DND-41 (cell line): ENCODE data around the gene RNF41.

Experiments
- ATAC-seq: fragments of 200-7000 bp; cut with Tn5 transposase; 3 replicates; pipeline ENCODE4 v1.9.1; 2021; ENCODE audit warnings: low read depth; ENCODE audit not compliant: insufficient read depth
- DNase-seq: peaks from one replicate; pipeline ENCODE4 v3.0.0-alpha.2; 2020
- H2AFZ ChIP-seq: 2 replicates; pipeline ENCODE4 v1.6.0; 2012; ENCODE audit warnings: low read depth, low read length
- H3K27ac ChIP-seq: 2 replicates; pipeline ENCODE4 v1.5.1; 2012; ENCODE audit warnings: low read length, inconsistent platforms
- H3K27me3 ChIP-seq: fragments of 200-600 bp; sonication (generic); 2 replicates; pipeline ENCODE4 v1.6.0; 2012; ENCODE audit warnings: low read length, mild to moderate bottlenecking, inconsistent platforms; ENCODE audit not compliant: insufficient read depth, poor library complexity
- H3K36me3 ChIP-seq: 2 replicates; pipeline ENCODE4 v1.5.1; 2012; ENCODE audit warnings: low read length, inconsistent platforms; ENCODE audit not compliant: insufficient read depth
- H3K4me1 ChIP-seq: 2 replicates; pipeline ENCODE4 v1.5.1; 2012; ENCODE audit warnings: mild to moderate bottlenecking, low read length; ENCODE audit not compliant: insufficient read depth
- H3K4me2 ChIP-seq: 2 replicates; pipeline ENCODE4 v1.6.0; 2012; ENCODE audit warnings: mild to moderate bottlenecking, moderate library complexity, low read length, inconsistent platforms; ENCODE audit not compliant: insufficient read depth
- H3K4me3 ChIP-seq, 2 experiments: fragments of 200-600 bp in 1 of 2; shearing (Covaris generic) in 1 of 2; 2 replicates each; pipeline ENCODE4 v1.5.1; 2012 to 2016; ENCODE audit warnings: inconsistent platforms in 2 of 2, low read length in 2 of 2, mild to moderate bottlenecking in 2 of 2, low read depth in 1 of 2, moderate library complexity in 1 of 2
- H3K79me2 ChIP-seq: 2 replicates; pipeline ENCODE4 v1.6.0; 2012; ENCODE audit warnings: low read length, inconsistent platforms; ENCODE audit not compliant: insufficient read depth
- H3K9ac ChIP-seq: 2 replicates; pipeline ENCODE4 v1.6.0; 2012; ENCODE audit warnings: low read depth, mild to moderate bottlenecking, inconsistent platforms, low read length, moderate library complexity
- H3K9me3 ChIP-seq: 2 replicates; pipeline ENCODE4 v1.5.1; 2012; ENCODE audit warnings: low read length, moderate library complexity, mild to moderate bottlenecking, inconsistent platforms; ENCODE audit not compliant: insufficient read depth, severe bottlenecking
- H4K20me1 ChIP-seq: 2 replicates; pipeline ENCODE4 v1.6.0; 2012; ENCODE audit warnings: low read length; ENCODE audit not compliant: insufficient read depth
- EZH2 ChIP-seq: IDR thresholded peaks from 3 replicates; pipeline ENCODE4 v1.6.1; 2012; ENCODE audit warnings: borderline replicate concordance, low read depth, mild to moderate bottlenecking, moderate library complexity, low read length, inconsistent platforms; ENCODE audit not compliant: severe bottlenecking
- TF ChIP-seq, protein P1 (sequence below): IDR thresholded peaks from 2 replicates; pipeline ENCODE4 v1.5.1; 2012; ENCODE audit warnings: borderline replicate concordance, low read length, moderate library complexity, mild to moderate bottlenecking; ENCODE audit not compliant: poor library complexity, severe bottlenecking; ENCODE audit errors: extremely low read depth

The RNF41 gene

DNA sequence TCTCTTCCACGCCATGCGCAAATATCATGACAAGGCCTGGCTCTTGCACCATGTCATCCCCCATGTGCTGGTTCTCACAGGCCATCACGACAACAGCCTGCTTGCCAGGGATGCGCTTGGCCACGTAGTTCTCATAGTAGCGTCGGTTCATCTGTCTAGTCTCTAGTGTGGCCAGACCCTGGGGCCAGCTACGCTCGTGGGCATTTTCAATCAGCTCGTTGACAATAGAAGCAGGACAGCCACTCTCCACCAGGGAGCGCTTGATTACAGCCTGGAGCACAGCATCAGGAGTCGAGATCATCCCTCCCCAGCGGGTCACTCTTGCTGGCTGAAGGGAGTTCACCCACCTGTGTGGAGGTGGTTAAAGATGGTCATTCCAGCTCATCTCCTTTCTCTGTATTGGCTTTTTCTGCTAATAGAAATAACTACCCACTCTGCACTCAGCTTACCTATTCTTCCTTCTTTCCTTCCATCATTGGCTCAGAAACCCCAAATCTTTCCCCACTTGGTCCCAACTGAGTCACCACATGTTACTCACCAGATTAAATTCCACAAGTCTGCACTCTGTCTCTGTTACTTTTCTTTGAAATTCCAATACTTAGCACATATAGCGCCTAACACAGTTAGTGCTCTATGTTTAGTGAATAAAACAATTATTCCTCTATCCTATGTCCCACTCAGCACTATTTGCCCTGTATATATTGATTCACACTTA, 15.1 kb downstream of the RNF41 start:
- Histone ChIP-seq H4K20me1 (no peaks in the 10 kb centered on the region), H3K4me2 (no peak overlapping the region), H3K4me1 (no peaks in the 10 kb centered on the region), H3K4me3 (no peak overlapping the region), H3K27me3 (no peaks in the 10 kb centered on the region), H3K27ac (no peak overlapping the region), H3K36me3 (peaks cover 44% of the 10 kb centered on the region), H2AFZ (no peak overlapping the region), H3K9ac (no peak overlapping the region), H3K9me3 (no peaks in the 10 kb centered on the region), H3K79me2 (no peaks in the 10 kb centered on the region)
- DNase-seq, result peak; percentile 38
- TF ChIP-seq, protein P1, sequence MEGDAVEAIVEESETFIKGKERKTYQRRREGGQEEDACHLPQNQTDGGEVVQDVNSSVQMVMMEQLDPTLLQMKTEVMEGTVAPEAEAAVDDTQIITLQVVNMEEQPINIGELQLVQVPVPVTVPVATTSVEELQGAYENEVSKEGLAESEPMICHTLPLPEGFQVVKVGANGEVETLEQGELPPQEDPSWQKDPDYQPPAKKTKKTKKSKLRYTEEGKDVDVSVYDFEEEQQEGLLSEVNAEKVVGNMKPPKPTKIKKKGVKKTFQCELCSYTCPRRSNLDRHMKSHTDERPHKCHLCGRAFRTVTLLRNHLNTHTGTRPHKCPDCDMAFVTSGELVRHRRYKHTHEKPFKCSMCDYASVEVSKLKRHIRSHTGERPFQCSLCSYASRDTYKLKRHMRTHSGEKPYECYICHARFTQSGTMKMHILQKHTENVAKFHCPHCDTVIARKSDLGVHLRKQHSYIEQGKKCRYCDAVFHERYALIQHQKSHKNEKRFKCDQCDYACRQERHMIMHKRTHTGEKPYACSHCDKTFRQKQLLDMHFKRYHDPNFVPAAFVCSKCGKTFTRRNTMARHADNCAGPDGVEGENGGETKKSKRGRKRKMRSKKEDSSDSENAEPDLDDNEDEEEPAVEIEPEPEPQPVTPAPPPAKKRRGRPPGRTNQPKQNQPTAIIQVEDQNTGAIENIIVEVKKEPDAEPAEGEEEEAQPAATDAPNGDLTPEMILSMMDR, result peak; percentile 64
- TF ChIP-seq EZH2, result no peak
- peak; percentile 70; the same call in 2 of the 3 replicates for ATAC-seq

DNA sequence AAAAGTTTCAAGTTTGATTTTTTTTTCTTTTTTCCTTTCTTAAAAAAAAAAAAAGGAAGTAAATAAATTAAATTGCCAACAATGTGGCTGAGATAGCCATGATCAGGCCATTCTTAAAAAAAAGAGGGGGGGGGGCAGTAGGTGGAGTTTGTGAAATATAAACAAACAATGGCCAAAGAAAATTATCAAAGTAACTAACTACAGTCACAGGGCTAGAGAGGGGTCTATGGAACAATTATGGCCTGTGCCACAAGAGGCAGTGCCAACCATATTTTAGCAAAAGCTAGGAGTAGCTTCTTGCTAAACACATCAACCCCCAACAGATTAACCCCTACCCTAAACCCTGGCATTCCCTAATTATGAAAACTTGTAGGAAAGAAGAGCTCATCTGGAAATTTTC, 16.3 kb downstream of the RNF41 start:
- Histone ChIP-seq H2AFZ (no peak overlapping the region), H3K79me2 (no peaks in the 10 kb centered on the region), H3K27ac (no peak overlapping the region), H3K4me1 (no peaks in the 10 kb centered on the region), H3K4me2 (no peak overlapping the region), H4K20me1 (no peaks in the 10 kb centered on the region), H3K27me3 (no peaks in the 10 kb centered on the region), H3K36me3 (peaks cover 37% of the 10 kb centered on the region), H3K9me3 (no peaks in the 10 kb centered on the region), H3K4me3 (no peak overlapping the region), H3K9ac (no peak overlapping the region)
- DNase-seq (no peak), ATAC-seq (peak; percentile 63; the same call in 2 of the 3 replicates)
- TF ChIP-seq EZH2, result no peak
- TF ChIP-seq, protein P1, result peak; percentile 31

DNA sequence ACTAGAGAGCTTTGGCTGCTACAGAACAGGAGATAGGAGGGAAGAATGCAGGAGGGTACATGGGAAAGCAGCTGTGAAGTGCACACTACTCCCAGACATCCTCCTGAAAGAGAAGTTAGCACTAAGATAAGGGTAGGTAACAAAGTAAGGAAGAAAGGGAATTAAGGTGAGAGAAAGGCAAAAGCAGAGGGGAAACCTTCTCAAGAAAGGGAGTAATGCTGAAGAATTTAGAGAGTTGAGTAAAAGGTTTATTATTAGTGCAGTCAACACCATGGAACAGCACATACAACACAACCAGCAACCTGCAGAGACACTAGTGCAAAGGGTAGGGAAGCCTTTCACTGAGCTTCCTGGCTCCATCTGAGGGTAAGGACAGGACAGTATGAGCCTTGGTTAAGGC, 17.4 kb downstream of the RNF41 start:
- Histone ChIP-seq H3K4me3 (no peak overlapping the region), H3K79me2 (no peaks in the 10 kb centered on the region), H3K9me3 (no peaks in the 10 kb centered on the region), H3K27ac (no peak overlapping the region), H3K4me2 (no peak overlapping the region), H3K9ac (no peak overlapping the region), H3K36me3 (peaks cover 29% of the 10 kb centered on the region), H4K20me1 (no peaks in the 10 kb centered on the region), H3K4me1 (no peaks in the 10 kb centered on the region), H3K27me3 (no peaks in the 10 kb centered on the region), H2AFZ (no peak overlapping the region)
- ATAC-seq, result no peak
- TF ChIP-seq EZH2, result no peak
- TF ChIP-seq, protein P1, result no peak
- DNase-seq, result no peak
